Spinal cord (tissue), 10 donors: ENCODE measurements around the gene TCHHL1. TPM values are rescaled to one million over a fixed set of nuclear protein-coding genes. Genes with fewer than 3 reads are reported as not detected.

Source experiments
- DNase-seq, 6 donors: peaks; one replicate each; pipeline versions ENCODE4 v3.0.0 to v3.0.0-alpha.2; 2013 to 2015; ENCODE audit warnings: low spot score in 6 of 6, low read depth in 4 of 6
- H3K27ac ChIP-seq: one replicate; pipeline ENCODE4 v1.5.1; 2013; ENCODE audit warnings: low read depth, low read length, control low read depth
- H3K27me3 ChIP-seq: one replicate; pipeline ENCODE4 v1.6.1; 2013; ENCODE audit warnings: low read length; ENCODE audit not compliant: control insufficient read depth, insufficient read depth
- H3K36me3 ChIP-seq: one replicate; pipeline ENCODE4 v1.6.1; 2013; ENCODE audit warnings: low read length; ENCODE audit not compliant: control insufficient read depth, insufficient read depth
- H3K4me1 ChIP-seq: one replicate; pipeline ENCODE4 v1.6.1; 2013; ENCODE audit warnings: low read length; ENCODE audit not compliant: control insufficient read depth, insufficient read depth
- H3K4me3 ChIP-seq: one replicate; pipeline ENCODE4 v1.5.1; 2013; ENCODE audit warnings: low read depth, low read length, control low read depth
- H3K9me3 ChIP-seq: one replicate; pipeline ENCODE4 v1.6.1; 2013; ENCODE audit warnings: low read length; ENCODE audit not compliant: control insufficient read depth, insufficient read depth
- WGBS: methylation state at CpG from one replicate; pipeline ENCODE4 v1.1.5; 2013; ENCODE audit warnings: missing lambda C conversion rate; ENCODE audit not compliant: insufficient coverage; 5-methylcytosine and 5-hydroxymethylcytosine counted together
- polyA plus RNA-seq, 2 donors: library from polyadenylated mRNA; unstranded; fragments of 120-200 nt; gene quantifications; one replicate each; pipeline ENCODE4 v1.2.1, GENCODE V29; 2013; ENCODE audit not compliant: insufficient read length in 2 of 2
- small RNA-seq: library from RNA; depleted of rRNA; stranded (forward); fragments of <200 nt; gene quantifications from one replicate; pipeline ENCODE3, GENCODE V24; 2014; ENCODE audit warnings: low replicate concordance
- total RNA-seq, 2 donors: library from RNA; depleted of rRNA in 1 of 2; stranded (reverse); fragments of 120-200 nt in 1 of 2; fragments of >200 nt in 1 of 2; gene quantifications; one replicate each; pipeline versions ENCODE4 v1.2.3 to v1.2.4, GENCODE V29; 2013 to 2014
- donor health status: healthy.

TCHHL1 gene
- total and polyA plus RNA-seq, 4 donors: not detected

DNA sequence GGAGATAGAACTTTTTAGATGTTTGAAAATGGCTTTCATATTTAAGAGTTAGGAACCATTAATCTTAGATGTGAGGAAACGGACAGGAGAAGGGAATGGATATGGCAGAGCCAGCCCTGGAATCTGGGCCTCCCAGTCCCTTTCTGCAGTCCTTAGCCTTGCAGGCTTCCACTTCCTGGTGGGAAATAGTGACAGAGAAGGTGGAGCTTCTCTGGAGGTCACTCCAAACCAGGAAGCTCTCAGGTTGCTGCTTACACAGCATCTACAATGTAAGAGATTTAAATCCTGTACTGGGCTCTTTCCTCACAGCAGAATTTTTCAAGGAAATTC lies 54.6 kb downstream of the TCHHL1 start:
- Histone ChIP-seq H3K4me3 (no peak overlapping the region), H3K4me1 (peaks cover 16% of the 10 kb centered on the region), H3K27ac (no peak overlapping the region), H3K36me3 (no peaks in the 10 kb centered on the region), H3K27me3 (peaks cover 30% of the 10 kb centered on the region), H3K9me3 (no peaks in the 10 kb centered on the region)
- no peak for DNase-seq
- WGBS: 89% methylated on average over 1 of the region's 1 CpG

Small RNA genes within 50 kb of the gene (small RNA-seq; reads per million reads assigned to genes)
- not detected for gene SPTLC1P4

Other genes starting within 250 kb of the TCHHL1 start
- not detected for gene C2CD4D, start 249.2 kb downstream of the TCHHL1 start, total RNA-seq
- gene C2CD4D, start 249.2 kb downstream of the TCHHL1 start, polyA plus RNA-seq: under 1 TPM; 0.74 to 0.97 TPM
- not detected for gene THEM5, start 235.4 kb downstream of the TCHHL1 start, total RNA-seq
- 1 to 10 TPM; 1.5 to 1.8 TPM for gene THEM5, start 235.4 kb downstream of the TCHHL1 start, polyA plus RNA-seq
- 10 to 100 TPM; 13.0 to 16.8 TPM for gene THEM4, start 179.6 kb downstream of the TCHHL1 start, total RNA-seq
- 10 to 100 TPM; 25.8 to 34.0 TPM for gene THEM4, start 179.6 kb downstream of the TCHHL1 start, polyA plus RNA-seq
- 100 to 1,000 TPM; 110 to 144 TPM for gene S100A10, start 95.2 kb downstream of the TCHHL1 start, total RNA-seq
- 100 to 1,000 TPM; 198 to 262 TPM for gene S100A10, start 95.2 kb downstream of the TCHHL1 start, polyA plus RNA-seq
- gene S100A11, start 52.1 kb downstream of the TCHHL1 start, total RNA-seq: 100 to 1,000 TPM in 1 of 2 donors, 10 to 100 TPM in 1; 17.7 to 153 TPM
- gene S100A11, start 52.1 kb downstream of the TCHHL1 start, polyA plus RNA-seq: 10 to 100 TPM; 59.3 to 94.5 TPM
- under 1 TPM; 0.06 to 0.10 TPM for gene TCHH, start 26.4 kb upstream of the TCHHL1 start, total RNA-seq
- gene TCHH, start 26.4 kb upstream of the TCHHL1 start, polyA plus RNA-seq: under 1 TPM; 0.47 to 0.48 TPM
- gene RPTN, start 70.2 kb upstream of the TCHHL1 start, total RNA-seq: not detected
- gene RPTN, start 70.2 kb upstream of the TCHHL1 start, polyA plus RNA-seq: not detected
- not detected for gene HRNR, start 135.1 kb upstream of the TCHHL1 start, total RNA-seq
- under 1 TPM; 0.03 to 0.59 TPM for gene HRNR, start 135.1 kb upstream of the TCHHL1 start, polyA plus RNA-seq
- under 1 TPM in 1 of 2 donors, not detected in 1; under 0.01 TPM for gene FLG, start 236.2 kb upstream of the TCHHL1 start, total RNA-seq
- 1 to 10 TPM; 3.1 to 3.7 TPM for gene FLG, start 236.2 kb upstream of the TCHHL1 start, polyA plus RNA-seq